ENCODE measurements around the gene ZNF367. TPM values are rescaled to one million over a fixed set of nuclear protein-coding genes. Genes with fewer than 3 reads are reported as not detected.

The ZNF367 gene
- total RNA-seq, 6 experiments from 2014 or later, result 6.1 to 12.2 (median 11.5) TPM

- DNase-seq, result no peak
- Mint-ChIP-seq H3K27me3 (ENCODE audit: insufficient read depth) (no peaks in the 10 kb centered on the region; the same call in 1 of the 2 replicates), H3K4me3 (no peak overlapping the region), H3K9me3 (no peaks in the 10 kb centered on the region), H3K4me1 (ENCODE audit: low read depth) (peaks cover 42% of the 10 kb centered on the region), H3K27ac (0 out of 2 replicates have a peak overlapping the region, but pooled peaks have one; percentile 19), H3K36me3 (ENCODE audit: low read depth) (no peaks in the 10 kb centered on the region)
- TF ChIP-seq CTCF (IDR thresholded peaks at IDR 0.05), result no peak
Measured at GRCh38 chr9:96447406-96447805, 29.2 kb upstream of the ZNF367 start.

DNA sequence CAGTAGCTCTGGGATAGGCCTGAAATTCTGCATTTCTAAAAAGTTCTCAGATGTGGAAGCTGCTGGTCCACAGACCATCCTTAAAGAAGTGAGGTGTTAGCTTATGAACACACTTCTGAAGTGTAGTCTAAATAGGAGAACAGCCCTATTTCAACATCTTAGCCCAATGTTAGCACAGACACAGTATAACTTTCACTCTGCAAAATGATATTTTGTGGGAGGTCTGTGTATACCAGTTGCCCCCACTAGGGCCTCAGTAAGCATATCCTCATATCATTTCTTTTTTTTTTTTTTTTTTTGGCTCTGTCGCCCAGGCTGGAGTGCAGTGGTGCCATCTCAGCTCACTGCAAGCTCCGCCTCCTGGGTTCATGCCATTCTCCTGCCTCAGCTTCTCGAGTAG, 24.3 kb upstream of the ZNF367 start:
- Mint-ChIP-seq H3K4me1 (ENCODE audit: low read depth) (peaks cover 6% of the 10 kb centered on the region; the same call in 1 of the 2 replicates), H3K9me3 (no peaks in the 10 kb centered on the region), H3K27me3 (ENCODE audit: insufficient read depth) (no peaks in the 10 kb centered on the region), H3K36me3 (ENCODE audit: low read depth) (no peaks in the 10 kb centered on the region), H3K4me3 (no peak overlapping the region), H3K27ac (no peak overlapping the region)
- no peak for TF ChIP-seq CTCF (IDR thresholded peaks at IDR 0.05)
- DNase-seq, result no peak

GRCh38 chr9:96441798-96442445, 23.8 kb upstream of the ZNF367 start:
- Mint-ChIP-seq H3K27ac (no peak overlapping the region), H3K4me3 (no peak overlapping the region), H3K36me3 (ENCODE audit: low read depth) (no peaks in the 10 kb centered on the region), H3K9me3 (no peaks in the 10 kb centered on the region), H3K27me3 (ENCODE audit: insufficient read depth) (no peaks in the 10 kb centered on the region), H3K4me1 (ENCODE audit: low read depth) (peaks cover under 1% of the 10 kb centered on the region; the same call in 1 of the 2 replicates)
- peak; percentile 71 for TF ChIP-seq CTCF (IDR thresholded peaks at IDR 0.05)
- DNase-seq, result peak; percentile 30

DNA sequence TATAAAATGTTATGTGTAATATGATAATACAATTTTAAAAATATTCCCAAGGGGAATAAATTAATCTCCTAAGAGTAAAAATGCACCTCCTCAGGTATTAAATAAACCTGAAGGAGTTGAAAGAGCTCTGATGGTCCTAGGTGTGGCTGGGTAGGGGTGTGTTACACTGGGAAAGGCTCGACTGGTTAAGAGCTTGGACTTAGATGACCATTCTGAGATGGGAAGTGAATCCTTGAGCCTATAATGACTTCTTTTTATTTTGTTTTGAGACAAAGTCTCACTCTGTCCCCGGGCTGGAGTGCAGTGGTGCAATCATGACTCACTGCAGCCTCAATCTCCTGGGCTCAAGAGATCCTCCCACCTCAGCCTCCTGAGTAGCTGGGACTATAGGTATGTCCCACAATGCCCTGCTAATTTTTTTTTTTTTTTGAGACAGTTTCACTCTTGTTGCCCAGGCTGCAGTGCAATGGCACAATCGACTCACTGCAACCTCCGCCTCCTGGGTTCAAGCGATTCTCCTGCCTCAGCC, 22.6 kb upstream of the ZNF367 start:
- Mint-ChIP-seq H3K4me3 (no peak overlapping the region), H3K4me1 (ENCODE audit: low read depth) (peaks cover 8% of the 10 kb centered on the region)
- no peak for TF ChIP-seq CTCF (IDR thresholded peaks at IDR 0.05)

GRCh38 chr9:96437454-96437853, 19.3 kb upstream of the ZNF367 start:
- Mint-ChIP-seq H3K27me3 (ENCODE audit: insufficient read depth) (peaks cover 4% of the 10 kb centered on the region; the same call in 1 of the 2 replicates), H3K36me3 (ENCODE audit: low read depth) (no peaks in the 10 kb centered on the region), H3K4me3 (no peak overlapping the region), H3K27ac (no peak overlapping the region), H3K4me1 (ENCODE audit: low read depth) (peaks cover 12% of the 10 kb centered on the region), H3K9me3 (no peaks in the 10 kb centered on the region)
- TF ChIP-seq CTCF (IDR thresholded peaks at IDR 0.05), result no peak
- no peak for DNase-seq

More for the DNA sequence above, 22.6 kb upstream of the ZNF367 start:
- no peaks in the 10 kb centered on the region for H3K27me3 Mint-ChIP-seq (ENCODE audit: insufficient read depth)
- no peaks in the 10 kb centered on the region for H3K9me3 Mint-ChIP-seq
- DNase-seq, result no peak
- no peak overlapping the region for H3K27ac Mint-ChIP-seq
- no peaks in the 10 kb centered on the region for H3K36me3 Mint-ChIP-seq (ENCODE audit: low read depth)
